Smooth muscle cell of the coronary artery (primary cell): ENCODE results near the gene AMPD2. TPM values are rescaled to one million over a fixed set of nuclear protein-coding genes. Genes with fewer than 3 reads are reported as not detected.

Source experiments
- total RNA-seq: library from RNA; depleted of rRNA; stranded (reverse); fragments of >200 nt; gene quantifications from 2 replicates; pipeline ENCODE4 v1.2.3, GENCODE V29; 2014; ENCODE audit warnings: low replicate concordance

Gene AMPD2
- 65.4 and 69.8 TPM in 2 replicates for total RNA-seq

GRCh38 chr1:109619576-109620400, at the start of gene AMPD2, which contains the start of gene GNAT2:
TSS of gene AMPD2 (plus strand) at chr1:109619837. CDS start at chr1:109621176, 1,339 bp downstream.
TSS of gene GNAT2 (minus strand) at chr1:109619616. CDS start at chr1:109612870, 6,746 bp downstream.

GRCh38 chr1:109655615-109656519, 36.2 kb downstream of the AMPD2 start, which contains the start of gene GSTM4:
TSS of gene GSTM4 (plus strand) at chr1:109656099. CDS start at chr1:109656390, 291 bp downstream.

DNA sequence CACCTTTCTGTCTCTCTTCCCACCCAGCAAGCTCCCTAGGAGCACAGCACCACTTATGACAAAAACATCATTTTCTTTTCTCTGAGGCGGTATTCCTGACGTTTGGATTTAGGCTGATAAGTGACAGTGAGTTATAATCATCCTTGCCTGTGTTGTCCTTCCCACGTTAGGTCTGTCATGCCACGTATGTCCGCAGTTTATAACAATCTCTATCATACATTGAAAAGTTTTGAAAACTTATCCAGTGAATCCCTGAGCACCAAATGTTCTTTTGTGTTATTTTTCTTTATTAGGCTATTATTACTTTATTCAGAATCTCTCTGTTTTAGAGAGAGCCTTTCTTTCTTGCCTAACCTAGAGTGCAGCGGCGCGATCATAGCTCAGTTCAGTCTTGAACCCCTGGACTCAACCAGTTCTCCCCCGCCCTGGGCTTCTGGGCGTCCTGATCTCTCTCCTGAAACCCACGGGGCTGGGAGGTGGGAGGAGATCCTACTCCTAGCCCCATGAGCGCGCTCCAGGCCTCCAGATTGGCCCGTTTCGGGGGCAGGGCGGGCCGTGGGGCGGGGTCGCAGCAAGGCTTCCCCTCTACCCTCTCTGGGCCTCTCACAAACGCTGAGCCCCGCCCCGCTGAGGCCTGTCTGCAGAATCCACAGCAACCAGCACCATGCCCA, 48.0 kb downstream of the AMPD2 start, which contains the start of gene GSTM2:
GSTM2 (plus strand) TSS at position 606 of the 671 bp plus-strand sequence; CDS start at position 665, 59 bp downstream.

Other genes starting within 250 kb of the AMPD2 start
- 8.2 and 9.7 TPM in 2 replicates for gene SORT1, start 221.9 kb upstream of the AMPD2 start, total RNA-seq
- 49.5 and 49.8 TPM in 2 replicates for gene PSMA5, start 193.4 kb upstream of the AMPD2 start, total RNA-seq
- 1.8 TPM in 1 of 2 replicates, not detected in the other for gene SYPL2, start 153.3 kb upstream of the AMPD2 start, total RNA-seq
- gene ATXN7L2, start 135.9 kb upstream of the AMPD2 start, total RNA-seq = 0.90 and 2.0 TPM in 2 replicates
- gene CYB561D1, start 125.7 kb upstream of the AMPD2 start, total RNA-seq = 3.2 and 4.3 TPM in 2 replicates
- 0.15 and 2.1 TPM in 2 replicates for gene AMIGO1, start 110.1 kb upstream of the AMPD2 start, total RNA-seq
- not detected in 2 replicates for gene GPR61, start 80.0 kb upstream of the AMPD2 start, total RNA-seq
- 13.0 and 13.8 TPM in 2 replicates for gene GNAI3, start 71.2 kb upstream of the AMPD2 start, total RNA-seq
- gene GNAT2, start 221 bp upstream of the AMPD2 start, total RNA-seq = 0.38 TPM in 1 of 2 replicates, not detected in the other
- gene GSTM4, start 36.3 kb downstream of the AMPD2 start, total RNA-seq = 5.7 and 9.9 TPM in 2 replicates
- gene GSTM2, start 48.2 kb downstream of the AMPD2 start, total RNA-seq = 8.0 and 15.0 TPM in 2 replicates
- 6.1 and 8.8 TPM in 2 replicates for gene GSTM1, start 68.0 kb downstream of the AMPD2 start, total RNA-seq
- gene GSTM5, start 92.4 kb downstream of the AMPD2 start, total RNA-seq = 0.60 and 9.0 TPM in 2 replicates
- 37.6 and 107 TPM in 2 replicates for gene GSTM3, start 121.2 kb downstream of the AMPD2 start, total RNA-seq
- gene EPS8L3, start 144.1 kb downstream of the AMPD2 start, total RNA-seq = not detected in 2 replicates